HepG2 (cell line): ENCODE results near the gene NEDD8. TPM values are rescaled to one million over a fixed set of nuclear protein-coding genes. Genes with fewer than 3 reads are reported as not detected.

Source experiments
- ARID2 ChIP-seq: sonication (generic); formaldehyde crosslinking; IDR thresholded peaks from 2 replicates; pipeline ENCODE4 v1.8.1; 2022; ENCODE audit warnings: mild to moderate bottlenecking, missing genetic modification reagents, borderline replicate concordance
- BRCA1 ChIP-seq: sonication (generic); formaldehyde crosslinking; IDR thresholded peaks from 2 replicates; pipeline ENCODE4 v1.4.0; 2020; ENCODE audit warnings: missing genetic modification reagents
- FOXA3 ChIP-seq: IDR thresholded peaks from 2 replicates; pipeline ENCODE4 v1.6.1; 2016; ENCODE audit warnings: missing genetic modification reagents, missing compliant biosample characterization
- HMG20A ChIP-seq: IDR thresholded peaks from 2 replicates; pipeline ENCODE4 v1.6.1; 2016; ENCODE audit warnings: borderline replicate concordance
- HNRNPH1 ChIP-seq: fragments of 200-400 bp; formaldehyde crosslinking; optimal IDR thresholded peaks from 2 replicates; pipeline ENCODE3; 2017; ENCODE audit warnings: mild to moderate bottlenecking, low read depth, low read length
- IRX3 ChIP-seq: sonication (generic); formaldehyde crosslinking; IDR thresholded peaks from 2 replicates; pipeline ENCODE4 v1.8.1; 2023; ENCODE audit warnings: mild to moderate bottlenecking, low read depth, missing genetic modification reagents, borderline replicate concordance
- NFIB ChIP-seq: sonication (generic); formaldehyde crosslinking; IDR thresholded peaks from 2 replicates; pipeline ENCODE4 v1.9.0; 2021; ENCODE audit warnings: missing genetic modification reagents, mild to moderate bottlenecking, borderline replicate concordance
- NFYB ChIP-seq: sonication (generic); formaldehyde crosslinking; IDR thresholded peaks from 2 replicates; pipeline ENCODE4 v1.4.0; 2020; ENCODE audit warnings: missing genetic modification reagents
- PHF21A ChIP-seq: sonication (generic); formaldehyde crosslinking; IDR thresholded peaks from 2 replicates; pipeline ENCODE4 v1.5.0; 2020; ENCODE audit warnings: mild to moderate bottlenecking, missing genetic modification reagents
- RNF2 ChIP-seq: fragments of 450-650 bp; conservative IDR thresholded peaks from 2 replicates; pipeline ENCODE4 v1.6.1; 2016; ENCODE audit warnings: low read depth
- SKI ChIP-seq: fragments of 450-650 bp; IDR thresholded peaks from one replicate; pipeline ENCODE4 v1.6.1; 2018; ENCODE audit warnings: mild to moderate bottlenecking; ENCODE audit not compliant: partially characterized antibody
- ZBTB38 ChIP-seq: sonication (generic); formaldehyde crosslinking; IDR thresholded peaks from 2 replicates; pipeline ENCODE4 v1.5.1; 2020; ENCODE audit warnings: mild to moderate bottlenecking, missing genetic modification reagents
- ZBTB8A ChIP-seq: sonication (generic); formaldehyde crosslinking; IDR thresholded peaks from 2 replicates; pipeline ENCODE4 v1.4.0; 2020; ENCODE audit warnings: mild to moderate bottlenecking, low read depth, missing genetic modification reagents, borderline replicate concordance
- ZFP36L1 ChIP-seq: sonication (generic); formaldehyde crosslinking; IDR thresholded peaks from 2 replicates; pipeline ENCODE4 v1.8.0; 2022; ENCODE audit warnings: mild to moderate bottlenecking, missing genetic modification reagents, moderate library complexity
- ZNF251 ChIP-seq: sonication (generic); formaldehyde crosslinking; IDR thresholded peaks from 2 replicates; pipeline ENCODE4 v1.9.0; 2021; ENCODE audit warnings: mild to moderate bottlenecking, missing genetic modification reagents
- ZNF354B ChIP-seq: sonication (generic); formaldehyde crosslinking; IDR thresholded peaks from 2 replicates; pipeline ENCODE4 v1.8.0; 2022; ENCODE audit warnings: mild to moderate bottlenecking, missing genetic modification reagents
- ZNF510 ChIP-seq: sonication (generic); formaldehyde crosslinking; IDR thresholded peaks from 2 replicates; pipeline ENCODE4 v1.4.0; 2020; ENCODE audit warnings: low read depth, mild to moderate bottlenecking, missing genetic modification reagents
- ZNF558 ChIP-seq: sonication (generic); formaldehyde crosslinking; IDR thresholded peaks from 2 replicates; pipeline ENCODE4 v1.9.0; 2022; ENCODE audit warnings: mild to moderate bottlenecking, missing genetic modification reagents, borderline replicate concordance
- ZNF670 ChIP-seq: sonication (generic); formaldehyde crosslinking; IDR thresholded peaks from 2 replicates; pipeline ENCODE4 v1.8.0; 2022; ENCODE audit warnings: mild to moderate bottlenecking, missing genetic modification reagents, borderline replicate concordance
- polyA plus RNA-seq, 8 experiments: library from polyadenylated mRNA; depleted of rRNA in 3 of 8; stranded (reverse) in 7 of 8; unstranded in 1 of 8; fragments of >200 nt; fragmentation: Illumina TruSeq in 4 of 8; extraction: Trizol in 4 of 8; gene quantifications; 2 replicates each; pipeline versions ENCODE4 v1.2.1 to v1.2.3, GENCODE V29; 2011 to 2016; ENCODE audit warnings: low read depth in 4 of 8, missing spikeins in 1 of 8, mixed read lengths in 1 of 8; ENCODE audit not compliant: insufficient read depth in 1 of 8
- total RNA-seq, 5 experiments: library from RNA; depleted of rRNA; stranded (reverse); fragments of >200 nt; fragmentation: Illumina TruSeq; extraction: Trizol; gene quantifications; 2 replicates each; pipeline ENCODE4 v1.2.3, GENCODE V29; 2016; ENCODE audit warnings: low read depth in 1 of 5
- TF ChIP-seq, protein P1 (sequence below): sonication (generic); formaldehyde crosslinking; conservative IDR thresholded peaks from 2 replicates; pipeline ENCODE4 v1.4.0; 2020; ENCODE audit warnings: missing genetic modification reagents
- TF ChIP-seq, protein P2 (sequence below): sonication (generic); formaldehyde crosslinking; IDR thresholded peaks from 2 replicates; pipeline ENCODE4 v1.4.0; 2020; ENCODE audit warnings: missing genetic modification reagents
- TF ChIP-seq, protein P3 (sequence below): sonication (generic); formaldehyde crosslinking; IDR thresholded peaks from 2 replicates; pipeline ENCODE4 v1.4.0; 2020; ENCODE audit warnings: missing genetic modification reagents, borderline replicate concordance
- TF ChIP-seq, protein P4 (sequence below): sonication (generic); formaldehyde crosslinking; IDR thresholded peaks from 2 replicates; pipeline ENCODE4 v1.5.1; 2020; ENCODE audit warnings: missing genetic modification reagents, mild to moderate bottlenecking, borderline replicate concordance

Gene NEDD8
- total and polyA plus RNA-seq, 2 of the 13 experiments (the other 11 are each of a cell fraction or from before 2014, with no cell fraction given) = 535 to 713 TPM

DNA sequence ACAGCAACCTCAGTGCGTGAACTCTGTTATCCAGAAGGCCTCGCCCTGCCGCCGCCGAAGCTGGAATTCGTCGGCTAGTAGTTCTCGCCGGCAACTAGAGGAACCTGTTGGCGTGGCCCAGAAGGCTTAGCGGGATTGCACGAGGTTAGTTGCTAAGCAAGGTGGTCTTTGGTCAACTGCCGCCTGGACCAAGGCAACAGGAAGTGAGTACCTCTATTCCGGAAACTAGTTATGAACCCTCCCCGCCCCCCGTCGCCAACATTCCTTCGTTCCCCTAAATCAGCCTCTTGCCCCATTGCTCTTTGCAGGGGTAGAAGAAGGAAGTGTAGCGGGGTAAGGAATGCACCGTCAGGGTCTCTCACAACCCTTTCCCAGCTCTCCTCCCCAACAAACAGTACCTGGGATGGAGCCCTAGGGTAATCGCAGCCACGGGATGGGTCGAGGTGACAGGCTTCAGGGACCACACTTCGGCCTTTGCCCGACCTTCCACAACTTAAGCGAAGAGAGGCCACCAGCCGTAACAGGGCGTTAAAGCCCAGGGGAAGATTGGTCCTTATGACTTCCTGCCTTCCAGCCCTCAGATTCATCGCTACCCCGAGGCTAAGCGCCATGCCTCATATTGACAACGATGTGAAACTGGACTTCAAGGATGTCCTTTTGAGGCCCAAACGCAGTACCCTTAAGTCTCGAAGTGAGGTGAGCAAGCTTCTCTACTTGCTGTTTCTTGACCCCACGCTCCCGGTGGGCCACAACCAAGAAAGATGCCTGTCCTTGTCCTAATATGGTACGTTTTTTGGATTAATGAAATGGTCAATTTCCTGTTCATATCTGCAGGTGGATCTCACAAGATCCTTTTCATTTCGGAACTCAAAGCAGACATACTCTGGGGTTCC is 724 bp upstream of the NEDD8 start, which contains the start of gene GMPR2 (continued):
- TF ChIP-seq NFYB (CRISPR knock-in tag) = peak; percentile 3; the same call in 1 of the 2 replicates
- TF ChIP-seq ZFP36L1 (CRISPR knock-in tag) = peak; percentile 89; the same call in 1 of the 2 replicates
- no peak for TF ChIP-seq HNRNPH1
- TF ChIP-seq ZNF670 (CRISPR knock-in tag) = peak; percentile 97; the same call in 1 of the 2 replicates
- 0 out of 2 replicates have a peak, but pooled peaks have one; percentile 65 for TF ChIP-seq ZBTB8A (CRISPR knock-in tag)
- TF ChIP-seq IRX3 (CRISPR knock-in tag) = peak; percentile 95; the same call in 1 of the 2 replicates
- TF ChIP-seq ZNF510 = peak; percentile 85
- no peak for TF ChIP-seq NFIB (CRISPR knock-in tag)
- TF ChIP-seq ZNF251 (CRISPR knock-in tag) = peak; percentile 85
- TF ChIP-seq SKI = no peak
- TF ChIP-seq, protein P1, sequence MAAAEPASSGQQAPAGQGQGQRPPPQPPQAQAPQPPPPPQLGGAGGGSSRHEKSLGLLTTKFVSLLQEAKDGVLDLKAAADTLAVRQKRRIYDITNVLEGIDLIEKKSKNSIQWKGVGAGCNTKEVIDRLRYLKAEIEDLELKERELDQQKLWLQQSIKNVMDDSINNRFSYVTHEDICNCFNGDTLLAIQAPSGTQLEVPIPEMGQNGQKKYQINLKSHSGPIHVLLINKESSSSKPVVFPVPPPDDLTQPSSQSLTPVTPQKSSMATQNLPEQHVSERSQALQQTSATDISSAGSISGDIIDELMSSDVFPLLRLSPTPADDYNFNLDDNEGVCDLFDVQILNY (CRISPR knock-in tag) = peak; percentile 52; the same call in 1 of the 2 replicates
- TF ChIP-seq RNF2 = peak; percentile 89
- TF ChIP-seq, protein P2, sequence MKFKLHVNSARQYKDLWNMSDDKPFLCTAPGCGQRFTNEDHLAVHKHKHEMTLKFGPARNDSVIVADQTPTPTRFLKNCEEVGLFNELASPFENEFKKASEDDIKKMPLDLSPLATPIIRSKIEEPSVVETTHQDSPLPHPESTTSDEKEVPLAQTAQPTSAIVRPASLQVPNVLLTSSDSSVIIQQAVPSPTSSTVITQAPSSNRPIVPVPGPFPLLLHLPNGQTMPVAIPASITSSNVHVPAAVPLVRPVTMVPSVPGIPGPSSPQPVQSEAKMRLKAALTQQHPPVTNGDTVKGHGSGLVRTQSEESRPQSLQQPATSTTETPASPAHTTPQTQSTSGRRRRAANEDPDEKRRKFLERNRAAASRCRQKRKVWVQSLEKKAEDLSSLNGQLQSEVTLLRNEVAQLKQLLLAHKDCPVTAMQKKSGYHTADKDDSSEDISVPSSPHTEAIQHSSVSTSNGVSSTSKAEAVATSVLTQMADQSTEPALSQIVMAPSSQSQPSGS (CRISPR knock-in tag) = peak; percentile 11
- peak; percentile 61; the same call in 1 of the 2 replicates for TF ChIP-seq ZNF558 (CRISPR knock-in tag)
- TF ChIP-seq ZBTB38 (CRISPR knock-in tag) = peak; percentile 66
- TF ChIP-seq BRCA1 (CRISPR knock-in tag) = peak; percentile 94; the same call in 1 of the 2 replicates
- TF ChIP-seq ARID2 (CRISPR knock-in tag) = no peak
- TF ChIP-seq, protein P3, sequence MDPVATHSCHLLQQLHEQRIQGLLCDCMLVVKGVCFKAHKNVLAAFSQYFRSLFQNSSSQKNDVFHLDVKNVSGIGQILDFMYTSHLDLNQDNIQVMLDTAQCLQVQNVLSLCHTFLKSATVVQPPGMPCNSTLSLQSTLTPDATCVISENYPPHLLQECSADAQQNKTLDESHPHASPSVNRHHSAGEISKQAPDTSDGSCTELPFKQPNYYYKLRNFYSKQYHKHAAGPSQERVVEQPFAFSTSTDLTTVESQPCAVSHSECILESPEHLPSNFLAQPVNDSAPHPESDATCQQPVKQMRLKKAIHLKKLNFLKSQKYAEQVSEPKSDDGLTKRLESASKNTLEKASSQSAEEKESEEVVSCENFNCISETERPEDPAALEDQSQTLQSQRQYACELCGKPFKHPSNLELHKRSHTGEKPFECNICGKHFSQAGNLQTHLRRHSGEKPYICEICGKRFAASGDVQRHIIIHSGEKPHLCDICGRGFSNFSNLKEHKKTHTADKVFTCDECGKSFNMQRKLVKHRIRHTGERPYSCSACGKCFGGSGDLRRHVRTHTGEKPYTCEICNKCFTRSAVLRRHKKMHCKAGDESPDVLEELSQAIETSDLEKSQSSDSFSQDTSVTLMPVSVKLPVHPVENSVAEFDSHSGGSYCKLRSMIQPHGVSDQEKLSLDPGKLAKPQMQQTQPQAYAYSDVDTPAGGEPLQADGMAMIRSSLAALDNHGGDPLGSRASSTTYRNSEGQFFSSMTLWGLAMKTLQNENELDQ (CRISPR knock-in tag) = peak; percentile 83
- TF ChIP-seq FOXA3 (CRISPR knock-in tag) = peak; percentile 50
- TF ChIP-seq PHF21A (CRISPR knock-in tag) = peak; percentile 68; the same call in 1 of the 2 replicates
- TF ChIP-seq, protein P4, sequence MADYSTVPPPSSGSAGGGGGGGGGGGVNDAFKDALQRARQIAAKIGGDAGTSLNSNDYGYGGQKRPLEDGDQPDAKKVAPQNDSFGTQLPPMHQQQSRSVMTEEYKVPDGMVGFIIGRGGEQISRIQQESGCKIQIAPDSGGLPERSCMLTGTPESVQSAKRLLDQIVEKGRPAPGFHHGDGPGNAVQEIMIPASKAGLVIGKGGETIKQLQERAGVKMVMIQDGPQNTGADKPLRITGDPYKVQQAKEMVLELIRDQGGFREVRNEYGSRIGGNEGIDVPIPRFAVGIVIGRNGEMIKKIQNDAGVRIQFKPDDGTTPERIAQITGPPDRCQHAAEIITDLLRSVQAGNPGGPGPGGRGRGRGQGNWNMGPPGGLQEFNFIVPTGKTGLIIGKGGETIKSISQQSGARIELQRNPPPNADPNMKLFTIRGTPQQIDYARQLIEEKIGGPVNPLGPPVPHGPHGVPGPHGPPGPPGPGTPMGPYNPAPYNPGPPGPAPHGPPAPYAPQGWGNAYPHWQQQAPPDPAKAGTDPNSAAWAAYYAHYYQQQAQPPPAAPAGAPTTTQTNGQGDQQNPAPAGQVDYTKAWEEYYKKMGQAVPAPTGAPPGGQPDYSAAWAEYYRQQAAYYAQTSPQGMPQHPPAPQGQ = peak; percentile 94
- TF ChIP-seq HMG20A (CRISPR knock-in tag) = no peak; the same call in 1 of the 2 replicates
- peak; percentile 89; the same call in 1 of the 2 replicates for TF ChIP-seq ZNF354B (CRISPR knock-in tag)
